Hepatocyte (in vitro differentiated cells): Measurements from ENCODE around the gene KRT81. TPM values are rescaled to one million over a fixed set of nuclear protein-coding genes. Genes with fewer than 3 reads are reported as not detected.

ENCODE experiments used
- DNase-seq: peaks from one replicate; pipeline ENCODE4 v3.0.0-alpha.2; 2016; ENCODE audit warnings: low spot score
- H2AFZ ChIP-seq: fragments of 200-600 bp; sonication (generic); 2 replicates; pipeline ENCODE4 v1.6.0; 2016; ENCODE audit warnings: antibody characterized with exemption, mild to moderate bottlenecking
- H3K27ac ChIP-seq: fragments of 200-600 bp; sonication (generic); 2 replicates; pipeline ENCODE4 v1.5.1; 2016; ENCODE audit warnings: mild to moderate bottlenecking
- H3K27me3 ChIP-seq: fragments of 200-600 bp; sonication (generic); 2 replicates; pipeline ENCODE4 v1.6.1; 2016
- H3K36me3 ChIP-seq: fragments of 200-600 bp; sonication (generic); replicated peaks from 2 replicates; pipeline ENCODE4 v1.5.1; 2016; ENCODE audit warnings: low read depth; ENCODE audit not compliant: insufficient read depth
- H3K4me1 ChIP-seq: fragments of 200-600 bp; sonication (generic); 2 replicates; pipeline ENCODE4 v1.5.1; 2016; ENCODE audit warnings: mild to moderate bottlenecking, moderate library complexity; ENCODE audit not compliant: insufficient read depth
- H3K4me2 ChIP-seq: fragments of 200-600 bp; sonication (generic); 2 replicates; pipeline ENCODE4 v1.6.0; 2016
- H3K4me3 ChIP-seq: fragments of 200-600 bp; sonication (generic); 2 replicates; pipeline ENCODE4 v1.5.1; 2016; ENCODE audit warnings: mild to moderate bottlenecking
- H3K79me2 ChIP-seq: fragments of 200-600 bp; sonication (generic); 2 replicates; pipeline ENCODE4 v1.6.0; 2017; ENCODE audit warnings: mild to moderate bottlenecking
- H3K9me2 ChIP-seq: fragments of 200-600 bp; sonication (generic); replicated peaks from 2 replicates; pipeline ENCODE4 v1.6.0; 2017; ENCODE audit warnings: mild to moderate bottlenecking; ENCODE audit not compliant: insufficient read depth
- H3K9me3 ChIP-seq: fragments of 200-600 bp; sonication (generic); 2 replicates; pipeline ENCODE4 v1.5.1; 2016; ENCODE audit warnings: low read depth, mild to moderate bottlenecking
- H4K20me1 ChIP-seq: fragments of 200-600 bp; sonication (generic); 2 replicates; pipeline ENCODE4 v1.6.0; 2016; ENCODE audit warnings: mild to moderate bottlenecking; ENCODE audit not compliant: insufficient read depth, poor library complexity, severe bottlenecking
- EZH2 ChIP-seq: fragments of 200-600 bp; sonication (generic); IDR thresholded peaks from 2 replicates; pipeline ENCODE4 v1.6.1; 2016; ENCODE audit warnings: antibody characterized with exemption, mild to moderate bottlenecking, borderline replicate concordance
- EZH2phosphoT487 ChIP-seq: fragments of 200-600 bp; sonication (generic); IDR thresholded peaks from one replicate; pipeline ENCODE4 v1.6.1; 2018; ENCODE audit warnings: antibody characterized with exemption, mild to moderate bottlenecking, low read depth, moderate library complexity; ENCODE audit not compliant: unreplicated experiment, severe bottlenecking
- WGBS: methylation state at CpG from one replicate; pipeline ENCODE4 v1.1.6; 2016; ENCODE audit warnings: low lambda C conversion rate; ENCODE audit errors: missing lambda C conversion rate; 5-methylcytosine and 5-hydroxymethylcytosine counted together
- polyA plus RNA-seq: library from polyadenylated mRNA; unstranded; fragments of >200 nt; fragmentation: Nextera tagmentation; extraction: Ambion mirVana; gene quantifications from 2 replicates; pipeline ENCODE4 v1.2.1, GENCODE V29; 2016
- total RNA-seq: library from RNA; depleted of rRNA; stranded (reverse); fragments of >200 nt; gene quantifications from 2 replicates; pipeline ENCODE4 v1.2.3, GENCODE V29; 2014
- TF ChIP-seq, protein P1 (sequence below): fragments of 200-600 bp; sonication (generic); IDR thresholded peaks from 2 replicates; pipeline ENCODE4 v1.5.1; 2016; ENCODE audit warnings: antibody characterized with exemption, mild to moderate bottlenecking; ENCODE audit not compliant: poor library complexity

The KRT81 gene
- total and polyA plus RNA-seq, 2 experiments from 2014 or later = not detected

DNA sequence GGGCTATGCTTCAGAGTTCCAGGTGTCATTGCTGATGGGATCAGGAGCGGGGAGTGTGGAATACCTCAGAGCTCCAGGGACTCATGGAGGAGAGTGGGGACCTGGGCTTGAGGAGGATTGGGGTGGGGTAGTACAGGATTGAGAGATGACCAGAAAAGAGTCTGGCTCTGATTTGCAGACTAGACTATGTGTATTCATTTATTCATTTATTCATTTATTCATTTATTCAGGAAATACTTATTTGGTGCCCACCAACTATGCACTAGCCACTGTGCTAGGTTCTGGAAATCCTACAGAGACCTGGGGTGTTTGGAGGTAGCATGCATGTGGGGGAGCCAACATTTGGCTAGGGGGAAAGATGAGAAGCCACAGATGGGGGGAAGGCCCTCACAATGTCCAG lies 30.7 kb upstream of the KRT81 start:
- H3K27me3 ChIP-seq = peaks cover 4% of the 10 kb centered on the region

GRCh38 chr12:52321418-52321817 lies 30.1 kb upstream of the KRT81 start:
- no peaks in the 10 kb centered on the region for H3K79me2 ChIP-seq
- H3K9me3 ChIP-seq = no peaks in the 10 kb centered on the region
- H3K4me1 ChIP-seq = no peaks in the 10 kb centered on the region
- peaks cover 4% of the 10 kb centered on the region for H3K27me3 ChIP-seq
- no peak overlapping the region for H2AFZ ChIP-seq
- DNase-seq = no peak
- 76% methylated on average over 4 of the region's 4 CpGs for WGBS
- no peaks in the 10 kb centered on the region for H3K9me2 ChIP-seq
- H4K20me1 ChIP-seq = no peaks in the 10 kb centered on the region
- H3K27ac ChIP-seq = no peak overlapping the region
- no peaks in the 10 kb centered on the region for H3K36me3 ChIP-seq
- no peak for TF ChIP-seq EZH2phosphoT487
- TF ChIP-seq, protein P1, sequence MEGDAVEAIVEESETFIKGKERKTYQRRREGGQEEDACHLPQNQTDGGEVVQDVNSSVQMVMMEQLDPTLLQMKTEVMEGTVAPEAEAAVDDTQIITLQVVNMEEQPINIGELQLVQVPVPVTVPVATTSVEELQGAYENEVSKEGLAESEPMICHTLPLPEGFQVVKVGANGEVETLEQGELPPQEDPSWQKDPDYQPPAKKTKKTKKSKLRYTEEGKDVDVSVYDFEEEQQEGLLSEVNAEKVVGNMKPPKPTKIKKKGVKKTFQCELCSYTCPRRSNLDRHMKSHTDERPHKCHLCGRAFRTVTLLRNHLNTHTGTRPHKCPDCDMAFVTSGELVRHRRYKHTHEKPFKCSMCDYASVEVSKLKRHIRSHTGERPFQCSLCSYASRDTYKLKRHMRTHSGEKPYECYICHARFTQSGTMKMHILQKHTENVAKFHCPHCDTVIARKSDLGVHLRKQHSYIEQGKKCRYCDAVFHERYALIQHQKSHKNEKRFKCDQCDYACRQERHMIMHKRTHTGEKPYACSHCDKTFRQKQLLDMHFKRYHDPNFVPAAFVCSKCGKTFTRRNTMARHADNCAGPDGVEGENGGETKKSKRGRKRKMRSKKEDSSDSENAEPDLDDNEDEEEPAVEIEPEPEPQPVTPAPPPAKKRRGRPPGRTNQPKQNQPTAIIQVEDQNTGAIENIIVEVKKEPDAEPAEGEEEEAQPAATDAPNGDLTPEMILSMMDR = no peak
- H3K4me2 ChIP-seq = no peak overlapping the region
- H3K4me3 ChIP-seq = no peak overlapping the region

More for the DNA sequence above, 30.7 kb upstream of the KRT81 start:
- Histone ChIP-seq H3K4me1 (no peaks in the 10 kb centered on the region), H3K79me2 (no peaks in the 10 kb centered on the region), H4K20me1 (no peaks in the 10 kb centered on the region), H3K36me3 (no peaks in the 10 kb centered on the region), H3K9me3 (no peaks in the 10 kb centered on the region), H2AFZ (no peak overlapping the region), H3K4me2 (no peak overlapping the region), H3K27ac (no peak overlapping the region), H3K4me3 (no peak overlapping the region), H3K9me2 (no peaks in the 10 kb centered on the region)
- 94% methylated on average over 1 of the region's 1 CpG for WGBS
- TF ChIP-seq, protein P1 = no peak
- TF ChIP-seq EZH2 (no peak), EZH2phosphoT487 (no peak)
- no peak for DNase-seq

GRCh38 chr12:52320784-52321400 lies 29.6 kb upstream of the KRT81 start, which contains the start of gene KRT83:
TSS of gene KRT83 (minus strand) at chr12:52321398. CDS start at chr12:52321335, 63 bp downstream.
- Histone ChIP-seq H3K36me3 (no peaks in the 10 kb centered on the region), H3K9me2 (no peaks in the 10 kb centered on the region)

More at GRCh38 chr12:52320784-52321400, 29.6 kb upstream of the KRT81 start, which contains the start of gene KRT83:
- Histone ChIP-seq H3K9me3 (no peaks in the 10 kb centered on the region), H3K4me1 (no peaks in the 10 kb centered on the region), H3K79me2 (no peaks in the 10 kb centered on the region), H3K4me2 (no peak within 1 kb of the TSS), H3K4me3 (no peak within 1 kb of the TSS), H4K20me1 (no peaks in the 10 kb centered on the region), H3K27ac (no peak within 1 kb of the TSS), H2AFZ (no peak within 1 kb of the TSS), H3K27me3 (peaks cover 4% of the 10 kb centered on the region)
- 95% methylated on average over 29 of the region's 35 CpGs for WGBS
- TF ChIP-seq EZH2phosphoT487 (no peak), EZH2 (no peak)
- TF ChIP-seq, protein P1 = no peak
- DNase-seq = no peak
